Measurements from ENCODE around the gene ARID5B. TPM values are rescaled to one million over a fixed set of nuclear protein-coding genes. Genes with fewer than 3 reads are reported as not detected.

Gene ARID5B
- total and polyA plus RNA-seq, 7 donors = 8.5 to 166 (median 75.9) TPM

DNA sequence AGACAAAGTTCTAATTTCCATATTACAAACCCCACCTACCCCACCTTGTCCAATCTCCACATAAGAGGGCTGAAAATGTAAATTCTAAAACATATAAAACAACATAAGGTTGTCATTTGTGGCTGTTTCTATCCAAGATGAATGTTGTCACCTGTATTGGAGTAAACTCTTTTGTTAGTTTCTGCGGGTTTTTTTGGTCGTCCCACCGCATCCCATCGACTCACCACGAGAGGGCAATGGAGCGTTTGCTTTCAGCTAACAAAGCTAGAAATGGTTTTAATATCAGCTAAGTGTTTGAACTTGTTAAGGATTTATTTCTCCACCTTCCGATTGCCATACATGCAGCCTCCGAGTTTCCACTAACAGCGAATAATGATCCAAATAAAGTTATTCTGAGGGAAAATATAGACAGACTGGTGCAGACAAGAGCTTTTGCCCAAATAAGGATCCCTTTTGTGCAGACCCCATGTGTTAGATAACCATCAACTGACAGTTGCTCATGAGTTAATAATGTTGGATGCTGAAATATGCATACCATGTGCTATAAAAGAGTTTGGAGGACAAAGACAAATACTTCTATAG, 137.2 kb downstream of the ARID5B start:
- no peaks in the 10 kb centered on the region for H3K36me3 ChIP-seq (ENCODE audit: insufficient read depth in 1 of 2, low read depth in 1 of 2)
- peak; percentile 64 to 88 (median 76) for ATAC-seq
- peaks cover 45% of the 10 kb centered on the region for H3K4me1 ChIP-seq
- WGBS, 3 donors = 0 to 1% (median 1%) methylated on average over 9 of the region's 9 CpGs
- peak; percentile 62 to 77 for DNase-seq
- H3K27ac ChIP-seq = peak overlapping the region; percentile 39
- peak overlapping the region; percentile 46 for H3K4me3 ChIP-seq
- intact Hi-C loops (cut with DNase I) = loop anchor here (2.0 to 10.0 kb wide), 3 partner anchors 141 to 206 kb away; no protein-coding TSS in a partner anchor
- H3K9me3 ChIP-seq = no peaks in the 10 kb centered on the region
- TF ChIP-seq, protein P1, sequence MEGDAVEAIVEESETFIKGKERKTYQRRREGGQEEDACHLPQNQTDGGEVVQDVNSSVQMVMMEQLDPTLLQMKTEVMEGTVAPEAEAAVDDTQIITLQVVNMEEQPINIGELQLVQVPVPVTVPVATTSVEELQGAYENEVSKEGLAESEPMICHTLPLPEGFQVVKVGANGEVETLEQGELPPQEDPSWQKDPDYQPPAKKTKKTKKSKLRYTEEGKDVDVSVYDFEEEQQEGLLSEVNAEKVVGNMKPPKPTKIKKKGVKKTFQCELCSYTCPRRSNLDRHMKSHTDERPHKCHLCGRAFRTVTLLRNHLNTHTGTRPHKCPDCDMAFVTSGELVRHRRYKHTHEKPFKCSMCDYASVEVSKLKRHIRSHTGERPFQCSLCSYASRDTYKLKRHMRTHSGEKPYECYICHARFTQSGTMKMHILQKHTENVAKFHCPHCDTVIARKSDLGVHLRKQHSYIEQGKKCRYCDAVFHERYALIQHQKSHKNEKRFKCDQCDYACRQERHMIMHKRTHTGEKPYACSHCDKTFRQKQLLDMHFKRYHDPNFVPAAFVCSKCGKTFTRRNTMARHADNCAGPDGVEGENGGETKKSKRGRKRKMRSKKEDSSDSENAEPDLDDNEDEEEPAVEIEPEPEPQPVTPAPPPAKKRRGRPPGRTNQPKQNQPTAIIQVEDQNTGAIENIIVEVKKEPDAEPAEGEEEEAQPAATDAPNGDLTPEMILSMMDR (IDR thresholded peaks at IDR 0.05) = peak; percentile 90
- no peaks in the 10 kb centered on the region for H3K27me3 ChIP-seq (ENCODE audit: insufficient read depth in 3 of 3, low read length in 2 of 3)

- intact Hi-C loops (cut with DNase I) = loop anchor here (2.0 to 10.0 kb wide), 4 partner anchors 55 to 205 kb away; no protein-coding TSS in a partner anchor
- ATAC-seq = no peak
- Histone ChIP-seq H3K36me3 (ENCODE audit: insufficient read depth in 1 of 2, low read depth in 1 of 2) (no peaks in the 10 kb centered on the region), H3K4me1 (peaks cover 38% of the 10 kb centered on the region), H3K27ac (peak overlapping the region; percentile 7), H3K9me3 (no peaks in the 10 kb centered on the region), H3K4me3 (no peak overlapping the region), H3K27me3 (ENCODE audit: insufficient read depth in 3 of 3, low read length in 2 of 3) (no peaks in the 10 kb centered on the region)
- TF ChIP-seq, protein P1 (IDR thresholded peaks at IDR 0.05) = no peak
- 79 to 89% (median 82%) methylated on average over 1 of the region's 1 CpG for WGBS, 3 donors
- no peak for DNase-seq
Measured at GRCh38 chr10:62039954-62040353, 138.5 kb downstream of the ARID5B start.

DNA sequence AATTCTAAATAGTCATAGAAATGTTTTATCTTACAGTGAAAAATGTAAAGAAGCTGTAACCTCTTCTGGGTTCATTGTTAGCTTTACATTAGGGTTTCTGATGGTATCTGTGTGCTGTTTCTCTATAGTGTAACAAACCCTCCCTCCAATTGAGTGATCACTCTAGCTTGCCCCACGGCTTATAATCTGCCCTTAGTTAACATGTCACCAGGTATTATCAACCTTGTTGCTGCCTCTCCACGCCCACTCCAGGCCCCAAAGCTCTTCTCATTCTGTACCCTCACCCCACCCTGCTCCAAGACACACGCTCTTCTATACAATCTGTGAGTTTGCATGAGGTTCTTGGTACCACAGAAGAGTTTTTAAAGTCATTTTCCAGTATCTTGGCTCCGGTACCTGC, 139.4 kb downstream of the ARID5B start:
- Histone ChIP-seq H3K27me3 (ENCODE audit: insufficient read depth in 3 of 3, low read length in 2 of 3) (no peaks in the 10 kb centered on the region), H3K9me3 (no peaks in the 10 kb centered on the region), H3K4me3 (no peak overlapping the region), H3K4me1 (peaks cover 38% of the 10 kb centered on the region), H3K36me3 (ENCODE audit: insufficient read depth in 1 of 2, low read depth in 1 of 2) (no peaks in the 10 kb centered on the region), H3K27ac (no peak overlapping the region)
- TF ChIP-seq, protein P1 (IDR thresholded peaks at IDR 0.05) = no peak
- WGBS, 3 donors = 87 to 89% (median 88%) methylated on average over 4 of the region's 4 CpGs
- DNase-seq = no peak
- intact Hi-C loops (cut with DNase I) = loop anchor here in 1 of 2 donors (10.0 kb wide), 1 partner anchor 54 kb away; no protein-coding TSS in a partner anchor
- ATAC-seq = no peak

DNA sequence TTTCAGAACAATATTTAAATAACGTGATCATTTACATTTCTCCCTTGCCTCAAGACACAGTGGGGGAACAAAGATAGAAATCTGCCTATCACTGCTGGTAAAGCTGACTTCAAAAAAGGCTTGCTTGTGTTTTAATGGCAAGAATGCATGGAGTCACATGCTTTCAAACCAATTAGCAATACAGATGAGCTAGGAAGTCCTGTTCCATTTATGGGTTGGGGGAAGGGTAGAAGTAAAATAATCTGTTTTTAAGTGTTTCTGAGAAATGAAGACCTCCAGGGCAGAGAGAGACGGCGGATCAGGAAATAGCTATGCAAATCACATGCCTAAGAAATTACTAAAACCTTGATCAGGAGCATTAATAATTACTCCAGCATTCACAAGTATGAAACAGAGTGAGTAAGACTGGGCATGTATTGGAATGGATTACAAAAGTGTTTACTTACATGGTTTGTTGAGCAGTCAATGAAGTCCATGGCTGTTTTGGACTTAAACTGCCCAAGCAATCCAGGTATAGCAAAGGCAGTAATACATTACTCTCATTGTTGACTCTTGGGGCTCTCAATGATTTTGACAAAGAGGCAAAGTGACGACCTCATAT, 142.0 kb downstream of the ARID5B start:
- TF ChIP-seq, protein P1 (IDR thresholded peaks at IDR 0.05) = no peak
- 50 to 53% (median 53%) methylated on average over 4 of the region's 4 CpGs for WGBS, 3 donors
- Histone ChIP-seq H3K4me3 (no peak overlapping the region), H3K4me1 (peaks cover 42% of the 10 kb centered on the region), H3K27me3 (ENCODE audit: insufficient read depth in 3 of 3, low read length in 2 of 3) (no peaks in the 10 kb centered on the region), H3K36me3 (ENCODE audit: insufficient read depth in 1 of 2, low read depth in 1 of 2) (no peaks in the 10 kb centered on the region), H3K27ac (peak overlapping the region; percentile 43), H3K9me3 (no peaks in the 10 kb centered on the region)
- DNase-seq (no peak), ATAC-seq (no peak)
- intact Hi-C loops (cut with DNase I) = loop anchor here in 1 of 2 donors (10.0 kb wide), 1 partner anchor 51 kb away; no protein-coding TSS in a partner anchor

All from psoas muscle (tissue), 8 donors.